Ovary (tissue), 3 donors: Measurements from ENCODE around the gene MKRN1.

Experiments used
- POLR2A ChIP-seq: fragments of 450-650 bp; IDR thresholded peaks from one replicate; pipeline ENCODE4 v1.6.1; 2017; ENCODE audit warnings: antibody characterized with exemption, mild to moderate bottlenecking, moderate library complexity
- TF ChIP-seq, protein P1 (sequence below), 3 donors: fragments of 450-650 bp in 2 of 3; fragments of 200-600 bp in 1 of 3; IDR thresholded peaks; one replicate each; pipeline versions ENCODE4 v1.5.1 to v1.8.0; 2016 to 2022; ENCODE audit warnings: antibody characterized with exemption in 3 of 3, mild to moderate bottlenecking in 1 of 3
- donor health status: DM: no; HTN: no; CAD: no.

DNA sequence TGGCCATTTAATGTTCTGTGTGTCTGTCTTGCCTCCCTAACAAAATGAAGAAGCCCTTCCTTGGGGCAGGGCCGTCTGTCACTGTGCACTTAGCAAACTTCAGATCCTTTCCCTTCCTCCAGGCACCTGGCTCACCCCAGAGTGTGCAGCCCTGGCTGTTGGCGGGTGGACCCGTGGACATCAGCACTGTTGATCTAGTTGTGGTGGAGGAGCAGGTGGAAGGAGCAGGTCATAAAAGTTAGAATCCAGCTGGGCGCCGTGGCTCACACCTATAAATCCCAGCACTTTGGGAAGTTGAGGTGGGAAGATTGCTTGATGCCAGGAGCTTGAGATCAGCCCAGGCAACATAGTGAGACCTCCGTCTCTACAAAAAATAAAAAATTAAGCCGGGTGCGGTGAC lies 62.7 kb downstream of the MKRN1 start:
- TF ChIP-seq, protein P1, sequence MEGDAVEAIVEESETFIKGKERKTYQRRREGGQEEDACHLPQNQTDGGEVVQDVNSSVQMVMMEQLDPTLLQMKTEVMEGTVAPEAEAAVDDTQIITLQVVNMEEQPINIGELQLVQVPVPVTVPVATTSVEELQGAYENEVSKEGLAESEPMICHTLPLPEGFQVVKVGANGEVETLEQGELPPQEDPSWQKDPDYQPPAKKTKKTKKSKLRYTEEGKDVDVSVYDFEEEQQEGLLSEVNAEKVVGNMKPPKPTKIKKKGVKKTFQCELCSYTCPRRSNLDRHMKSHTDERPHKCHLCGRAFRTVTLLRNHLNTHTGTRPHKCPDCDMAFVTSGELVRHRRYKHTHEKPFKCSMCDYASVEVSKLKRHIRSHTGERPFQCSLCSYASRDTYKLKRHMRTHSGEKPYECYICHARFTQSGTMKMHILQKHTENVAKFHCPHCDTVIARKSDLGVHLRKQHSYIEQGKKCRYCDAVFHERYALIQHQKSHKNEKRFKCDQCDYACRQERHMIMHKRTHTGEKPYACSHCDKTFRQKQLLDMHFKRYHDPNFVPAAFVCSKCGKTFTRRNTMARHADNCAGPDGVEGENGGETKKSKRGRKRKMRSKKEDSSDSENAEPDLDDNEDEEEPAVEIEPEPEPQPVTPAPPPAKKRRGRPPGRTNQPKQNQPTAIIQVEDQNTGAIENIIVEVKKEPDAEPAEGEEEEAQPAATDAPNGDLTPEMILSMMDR (IDR thresholded peaks at IDR 0.05), result no peak
- TF ChIP-seq POLR2A, result no peak
